ENCODE results near the gene C9orf72.

DNA sequence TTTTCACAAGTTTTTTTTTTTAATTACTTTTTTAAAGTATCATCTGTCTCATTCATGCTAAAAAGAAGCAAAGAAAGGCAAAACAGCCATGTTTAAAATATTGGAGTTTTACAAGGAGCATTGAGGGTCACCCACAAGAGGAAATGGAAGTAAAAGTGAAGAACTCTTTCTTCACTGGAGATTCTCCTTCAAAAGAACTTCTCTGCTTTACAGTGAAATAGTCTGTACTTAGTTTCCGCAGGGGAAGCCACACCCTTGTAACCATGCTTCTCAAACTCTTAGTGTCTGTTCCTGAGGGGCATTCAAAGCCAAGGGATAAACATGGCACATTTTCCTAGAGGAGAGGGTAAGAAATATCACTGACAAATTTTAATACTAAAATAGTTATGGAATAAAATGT, 8.6 kb downstream of the C9orf72 start:
- TF ChIP-seq EZH2 (IDR thresholded peaks at IDR 0.05) = no peak
- TF ChIP-seq POLR2AphosphoS5 (IDR thresholded peaks at IDR 0.05; ENCODE audit: borderline replicate concordance, low read depth, low read length) = no peak

All from SK-N-MC (cell line).